Measurements from ENCODE around the gene RUNX1. TPM values are rescaled to one million over a fixed set of nuclear protein-coding genes. Genes with fewer than 3 reads are reported as not detected.

RUNX1 gene
- total RNA-seq, 1 donor from 2014 or later: 22.1 TPM

GRCh38 chr21:34922479-34922878, 126.6 kb downstream of the RUNX1 start:
- DNase-seq: no peak

- DNase-seq: no peak
Observed at GRCh38 chr21:34921151-34921550, 128.0 kb downstream of the RUNX1 start.

- DNase-seq: no peak
Observed at GRCh38 chr21:34919406-34919805, 129.7 kb downstream of the RUNX1 start.

- peak; percentile 92 for DNase-seq
Observed at GRCh38 chr21:34916446-34916845, 132.7 kb downstream of the RUNX1 start.

GRCh38 chr21:34915364-34915841, 133.7 kb downstream of the RUNX1 start:
- no peak for DNase-seq

GRCh38 chr21:34914239-34914638, 134.9 kb downstream of the RUNX1 start:
- DNase-seq: no peak

- peak; percentile 94 for DNase-seq
Observed at GRCh38 chr21:34913811-34914210, 135.3 kb downstream of the RUNX1 start.

- DNase-seq: no peak
Observed at GRCh38 chr21:34912022-34912945, 136.8 kb downstream of the RUNX1 start.

GRCh38 chr21:34911360-34911759, 137.7 kb downstream of the RUNX1 start:
- DNase-seq: no peak

GRCh38 chr21:34910396-34910795, 138.7 kb downstream of the RUNX1 start:
- DNase-seq: no peak

GRCh38 chr21:34909492-34910292, 139.4 kb downstream of the RUNX1 start:
- no peak for DNase-seq

- no peak for DNase-seq
Observed at GRCh38 chr21:34908419-34909055, 140.6 kb downstream of the RUNX1 start.

- no peak for DNase-seq
Observed at GRCh38 chr21:34907461-34908418, 141.4 kb downstream of the RUNX1 start.

GRCh38 chr21:34906401-34906800, 142.7 kb downstream of the RUNX1 start:
- no peak for DNase-seq

- DNase-seq: no peak
Observed at GRCh38 chr21:34905218-34905537, 143.9 kb downstream of the RUNX1 start.

- no peak for DNase-seq
Observed at GRCh38 chr21:34904526-34905217, 144.4 kb downstream of the RUNX1 start.

- no peak for DNase-seq
Observed at GRCh38 chr21:34900376-34900775, 148.7 kb downstream of the RUNX1 start.

- no peak for DNase-seq
Observed at GRCh38 chr21:34899760-34900159, 149.3 kb downstream of the RUNX1 start.

- DNase-seq: no peak
Observed at GRCh38 chr21:34899302-34899701, 149.8 kb downstream of the RUNX1 start.

- DNase-seq: no peak
Observed at GRCh38 chr21:34897828-34898227, 151.3 kb downstream of the RUNX1 start.

- no peak for DNase-seq
Observed at GRCh38 chr21:34894401-34894800, 154.7 kb downstream of the RUNX1 start.
